HCT116 (cell line): ENCODE data around the gene ADAM15.

Experiments
- CTCF ChIP-seq, 3 experiments: fragments of 200-600 bp in 1 of 3; sonication (generic) in 1 of 3; IDR thresholded peaks in 2 of 3; conservative IDR thresholded peaks in 1 of 3; 2 replicates each; pipeline ENCODE4 v1.5.1; 2012 to 2017; ENCODE audit warnings: low read depth in 2 of 3, low read length in 2 of 3, antibody characterized with exemption in 1 of 3, borderline replicate concordance in 1 of 3, control low read depth in 1 of 3, mild to moderate bottlenecking in 1 of 3, mixed read lengths in 1 of 3, mixed run types in 1 of 3, moderate library complexity in 1 of 3; ENCODE audit not compliant: insufficient read depth in 1 of 3
- EGR1 ChIP-seq: IDR thresholded peaks from 2 replicates; pipeline ENCODE4 v1.6.1; 2012; ENCODE audit warnings: low read depth
- EZH2 ChIP-seq: fragments of 200-600 bp; sonication (generic); IDR thresholded peaks from 2 replicates; pipeline ENCODE4 v1.6.1; 2017; ENCODE audit warnings: antibody characterized with exemption, mixed run types
- EZH2phosphoT487 ChIP-seq: fragments of 200-600 bp; IDR thresholded peaks from 2 replicates; pipeline ENCODE4 v1.6.1; 2018; ENCODE audit warnings: antibody characterized with exemption, borderline replicate concordance
- POLR2AphosphoS5 ChIP-seq: IDR thresholded peaks from 2 replicates; pipeline ENCODE4 v1.6.1; 2011; ENCODE audit warnings: mild to moderate bottlenecking, low read depth, low read length, moderate library complexity
- ZNF274 ChIP-seq: fragments of 200-500 bp; sonication (Bioruptor generic); IDR thresholded peaks from 2 replicates; pipeline ENCODE4 v1.6.1; 2014; ENCODE audit warnings: mild to moderate bottlenecking, low read depth, low read length, inconsistent platforms

GRCh38 chr1:155057788-155058211 lies 6.7 kb downstream of the ADAM15 start:
- TF ChIP-seq POLR2AphosphoS5 (no peak), CTCF (IDR thresholded peaks at IDR 0.05 in 2 of 3, conservative IDR thresholded peaks at IDR 0.05 in 1 of 3; ENCODE audit: borderline replicate concordance in 1 of 3, insufficient read depth in 1 of 3, low read depth in 2 of 3, low read length in 2 of 3) (peak in 2 of 3 experiments; percentile 39 to 55; a peak in 4 of 6 replicates), EZH2 (no peak), EZH2phosphoT487 (no peak), EGR1 (no peak), ZNF274 (no peak)
